Measurements from ENCODE around the gene AUH. TPM values are rescaled to one million over a fixed set of nuclear protein-coding genes. Genes with fewer than 3 reads are reported as not detected.

Gene AUH
- total RNA-seq, 1 experiment from 2014 or later = 21.7 TPM

DNA sequence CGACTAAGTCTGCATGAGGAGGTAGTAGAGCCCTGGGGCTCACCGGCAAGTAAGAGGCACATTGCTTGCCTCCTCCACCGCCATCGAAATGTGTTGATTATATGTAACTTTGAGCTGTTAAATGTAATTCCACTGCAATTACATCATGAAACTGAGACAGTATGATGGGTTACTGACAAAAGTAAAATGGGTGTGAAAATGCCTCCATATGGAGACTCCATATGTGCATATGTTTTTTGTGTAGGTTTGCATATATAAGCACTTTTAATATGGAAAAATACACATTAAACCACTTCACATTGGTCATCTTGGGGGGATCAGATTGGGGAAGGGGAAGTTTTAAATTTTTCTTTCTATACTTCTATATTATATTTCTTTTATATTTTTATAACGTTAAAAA lies 32.1 kb upstream of the AUH start:
- Histone ChIP-seq H2AFZ (ENCODE audit: low read length) (no peak overlapping the region), H3K4ac (ENCODE audit: low read depth, low read length) (no peak overlapping the region), H4K8ac (replicated peaks; ENCODE audit: insufficient read length, low read depth, low read length) (no peak overlapping the region), H4K20me1 (ENCODE audit: control insufficient read depth, insufficient read depth, insufficient read length) (no peaks in the 10 kb centered on the region), H3K27me3 (ENCODE audit: insufficient read depth, low read length) (no peaks in the 10 kb centered on the region), H3K27ac (ENCODE audit: insufficient read length, low read depth, low read length) (no peak overlapping the region), H4K91ac (ENCODE audit: insufficient read length, low read depth, low read length) (no peak overlapping the region), H3K56ac (ENCODE audit: insufficient read length, low read depth, low read length) (no peak overlapping the region), H3K9ac (ENCODE audit: extremely low read depth, insufficient read length, low read length) (no peak overlapping the region), H3K18ac (ENCODE audit: insufficient read length, low read depth, low read length) (no peak overlapping the region), H2BK5ac (ENCODE audit: insufficient read length, low read length) (no peak overlapping the region), H2AK5ac (ENCODE audit: insufficient read length, low read length) (no peak overlapping the region), H3K79me2 (ENCODE audit: insufficient read depth, low read length) (no peaks in the 10 kb centered on the region), H3T11ph (ENCODE audit: low read length) (no peak overlapping the region), H2BK120ac (ENCODE audit: low read depth, low read length, poor library complexity, severe bottlenecking) (no peak overlapping the region), H3K23ac (ENCODE audit: insufficient read length, low read depth, low read length) (no peak overlapping the region), H4K5ac (ENCODE audit: insufficient read length, low read depth, low read length) (no peak overlapping the region), H3K14ac (ENCODE audit: insufficient read depth, low read length) (no peak overlapping the region), H3K23me2 (ENCODE audit: insufficient read length, low read depth, low read length, poor library complexity, severe bottlenecking) (no peaks in the 10 kb centered on the region), H3K4me1 (ENCODE audit: insufficient read depth, low read length) (no peaks in the 10 kb centered on the region), H3K4me2 (ENCODE audit: insufficient read depth, insufficient read length, low read length) (no peak overlapping the region), H2BK20ac (ENCODE audit: low read depth, low read length, poor library complexity, severe bottlenecking) (no peak overlapping the region), H3K79me1 (ENCODE audit: insufficient read depth, low read depth, low read length, poor library complexity, severe bottlenecking) (no peaks in the 10 kb centered on the region), H2BK15ac (ENCODE audit: low read depth, low read length) (no peak overlapping the region), H3K9me3 (ENCODE audit: control insufficient read depth, low read depth, low read length) (no peaks in the 10 kb centered on the region), H2BK12ac (ENCODE audit: insufficient read length, low read depth, low read length) (no peak overlapping the region)
- DNase-seq = no peak
- Mint-ChIP-seq H3K4me3 (no peak overlapping the region), H3K9me3 (no peaks in the 10 kb centered on the region), H3K36me3 (ENCODE audit: insufficient read depth in 1 of 3, low read depth in 3 of 3) (no peaks in the 10 kb centered on the region; a peak in 1 of 7 replicates), H3K27ac (no peak overlapping the region), H3K4me1 (no peaks in the 10 kb centered on the region), H3K27me3 (ENCODE audit: low read depth) (no peaks in the 10 kb centered on the region; the same call in 1 of the 2 replicates)
- 100% methylated on average over 1 of the region's 5 CpGs for WGBS (ENCODE audit: extremely low coverage, insufficient read length, low lambda C conversion rate)
- TF ChIP-seq, protein P1, sequence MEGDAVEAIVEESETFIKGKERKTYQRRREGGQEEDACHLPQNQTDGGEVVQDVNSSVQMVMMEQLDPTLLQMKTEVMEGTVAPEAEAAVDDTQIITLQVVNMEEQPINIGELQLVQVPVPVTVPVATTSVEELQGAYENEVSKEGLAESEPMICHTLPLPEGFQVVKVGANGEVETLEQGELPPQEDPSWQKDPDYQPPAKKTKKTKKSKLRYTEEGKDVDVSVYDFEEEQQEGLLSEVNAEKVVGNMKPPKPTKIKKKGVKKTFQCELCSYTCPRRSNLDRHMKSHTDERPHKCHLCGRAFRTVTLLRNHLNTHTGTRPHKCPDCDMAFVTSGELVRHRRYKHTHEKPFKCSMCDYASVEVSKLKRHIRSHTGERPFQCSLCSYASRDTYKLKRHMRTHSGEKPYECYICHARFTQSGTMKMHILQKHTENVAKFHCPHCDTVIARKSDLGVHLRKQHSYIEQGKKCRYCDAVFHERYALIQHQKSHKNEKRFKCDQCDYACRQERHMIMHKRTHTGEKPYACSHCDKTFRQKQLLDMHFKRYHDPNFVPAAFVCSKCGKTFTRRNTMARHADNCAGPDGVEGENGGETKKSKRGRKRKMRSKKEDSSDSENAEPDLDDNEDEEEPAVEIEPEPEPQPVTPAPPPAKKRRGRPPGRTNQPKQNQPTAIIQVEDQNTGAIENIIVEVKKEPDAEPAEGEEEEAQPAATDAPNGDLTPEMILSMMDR (conservative IDR thresholded peaks at IDR 0.05) = no peak
